ENCODE data around the gene LDLRAD4. TPM values are rescaled to one million over a fixed set of nuclear protein-coding genes. Genes with fewer than 3 reads are reported as not detected.

Gene LDLRAD4
- total RNA-seq, 2 donors from 2014 or later, result 11.7 to 17.0 TPM

- Histone ChIP-seq H3K36me3 (no peaks in the 10 kb centered on the region), H3K4me1 (peaks cover 8% of the 10 kb centered on the region), H3K9me3 (no peaks in the 10 kb centered on the region), H3K9ac (ENCODE audit: low read depth in 2 of 2, low read length in 2 of 2) (no peak overlapping the region), H3K27me3 (no peaks in the 10 kb centered on the region), H3K27ac (no peak overlapping the region), H3K4me3 (no peak overlapping the region)
- intact Hi-C loops (cut with DNase I), result no loop called here
- DNase-seq, result no peak
- no peak for TF ChIP-seq CTCF (IDR thresholded peaks at IDR 0.05)
Measured at GRCh38 chr18:13183359-13183758, 35.2 kb upstream of the LDLRAD4 start.

GRCh38 chr18:13183790-13184189 is 34.8 kb upstream of the LDLRAD4 start:
- Histone ChIP-seq H3K4me1 (peaks cover 8% of the 10 kb centered on the region), H3K27ac (no peak overlapping the region), H3K36me3 (no peaks in the 10 kb centered on the region), H3K9ac (ENCODE audit: low read depth in 2 of 2, low read length in 2 of 2) (no peak overlapping the region), H3K27me3 (no peaks in the 10 kb centered on the region), H3K4me3 (no peak overlapping the region), H3K9me3 (no peaks in the 10 kb centered on the region)
- no peak for TF ChIP-seq CTCF (IDR thresholded peaks at IDR 0.05)
- DNase-seq, result no peak
- intact Hi-C loops (cut with DNase I), result no loop called here

- Histone ChIP-seq H3K36me3 (no peaks in the 10 kb centered on the region), H3K27ac (no peak overlapping the region), H3K4me3 (no peak overlapping the region), H3K27me3 (no peaks in the 10 kb centered on the region), H3K4me1 (peaks cover 5% of the 10 kb centered on the region), H3K9ac (ENCODE audit: low read depth in 2 of 2, low read length in 2 of 2) (no peak overlapping the region), H3K9me3 (no peaks in the 10 kb centered on the region)
- TF ChIP-seq CTCF (IDR thresholded peaks at IDR 0.05), result no peak
- no peak for DNase-seq
- intact Hi-C loops (cut with DNase I), result no loop called here
Measured at GRCh38 chr18:13184396-13184795, 34.2 kb upstream of the LDLRAD4 start.

- DNase-seq, result no peak
- Histone ChIP-seq H3K4me3 (no peak overlapping the region), H3K27me3 (no peaks in the 10 kb centered on the region), H3K4me1 (no peaks in the 10 kb centered on the region), H3K9me3 (no peaks in the 10 kb centered on the region), H3K27ac (no peak overlapping the region), H3K36me3 (no peaks in the 10 kb centered on the region), H3K9ac (ENCODE audit: low read depth in 2 of 2, low read length in 2 of 2) (no peak overlapping the region)
- TF ChIP-seq CTCF (IDR thresholded peaks at IDR 0.05), result no peak
- intact Hi-C loops (cut with DNase I), result no loop called here
Measured at GRCh38 chr18:13185675-13186198, 32.8 kb upstream of the LDLRAD4 start.

- H3K36me3 ChIP-seq, result no peaks in the 10 kb centered on the region
- H3K4me3 ChIP-seq, result no peak overlapping the region
- H3K9me3 ChIP-seq, result no peaks in the 10 kb centered on the region
- H3K27me3 ChIP-seq, result no peaks in the 10 kb centered on the region
- no peak for DNase-seq
- H3K9ac ChIP-seq (ENCODE audit: low read depth in 2 of 2, low read length in 2 of 2), result no peak overlapping the region
- H3K4me1 ChIP-seq, result no peaks in the 10 kb centered on the region
- no peak overlapping the region for H3K27ac ChIP-seq
- no peak for TF ChIP-seq CTCF (IDR thresholded peaks at IDR 0.05)
- intact Hi-C loops (cut with DNase I), result no loop called here
Measured at GRCh38 chr18:13186687-13187086, 31.9 kb upstream of the LDLRAD4 start.
